ENCODE results near the gene TTC17.

DNA sequence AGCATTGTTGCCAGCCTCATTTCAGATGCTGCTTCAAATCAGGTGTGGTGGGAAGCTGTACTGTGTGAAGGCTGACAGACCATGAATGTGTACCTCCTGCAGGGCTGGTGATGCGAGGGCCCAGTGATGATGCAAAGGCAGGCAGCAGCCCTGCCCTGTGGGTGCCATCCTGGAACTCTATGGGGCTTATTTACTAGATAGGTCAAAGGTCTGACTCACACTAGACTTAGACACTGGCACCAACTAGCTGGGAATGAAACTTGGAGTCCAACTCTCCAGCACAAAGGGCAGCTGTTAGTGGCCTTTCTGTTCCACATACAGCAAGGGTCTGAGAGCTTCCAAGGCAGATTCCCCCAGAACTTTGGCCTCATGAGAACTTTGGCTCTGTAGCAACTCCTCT is 138.4 kb downstream of the TTC17 start:
- TF ChIP-seq, protein P1, sequence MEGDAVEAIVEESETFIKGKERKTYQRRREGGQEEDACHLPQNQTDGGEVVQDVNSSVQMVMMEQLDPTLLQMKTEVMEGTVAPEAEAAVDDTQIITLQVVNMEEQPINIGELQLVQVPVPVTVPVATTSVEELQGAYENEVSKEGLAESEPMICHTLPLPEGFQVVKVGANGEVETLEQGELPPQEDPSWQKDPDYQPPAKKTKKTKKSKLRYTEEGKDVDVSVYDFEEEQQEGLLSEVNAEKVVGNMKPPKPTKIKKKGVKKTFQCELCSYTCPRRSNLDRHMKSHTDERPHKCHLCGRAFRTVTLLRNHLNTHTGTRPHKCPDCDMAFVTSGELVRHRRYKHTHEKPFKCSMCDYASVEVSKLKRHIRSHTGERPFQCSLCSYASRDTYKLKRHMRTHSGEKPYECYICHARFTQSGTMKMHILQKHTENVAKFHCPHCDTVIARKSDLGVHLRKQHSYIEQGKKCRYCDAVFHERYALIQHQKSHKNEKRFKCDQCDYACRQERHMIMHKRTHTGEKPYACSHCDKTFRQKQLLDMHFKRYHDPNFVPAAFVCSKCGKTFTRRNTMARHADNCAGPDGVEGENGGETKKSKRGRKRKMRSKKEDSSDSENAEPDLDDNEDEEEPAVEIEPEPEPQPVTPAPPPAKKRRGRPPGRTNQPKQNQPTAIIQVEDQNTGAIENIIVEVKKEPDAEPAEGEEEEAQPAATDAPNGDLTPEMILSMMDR (conservative IDR thresholded peaks at IDR 0.05; ENCODE audit: low read depth, low read length) = no peak
- no peak for TF ChIP-seq EZH2 (IDR thresholded peaks at IDR 0.05; ENCODE audit: borderline replicate concordance, low read depth, low read length, poor library complexity, severe bottlenecking)

Data from A673 (cell line).